NCI-H187 (cell line): ENCODE data around the gene CSGALNACT2.
"Not testable (repeated sequence)": the region's sequence is repeated elsewhere in the genome, so short reads cannot be mapped to it uniquely, and the experiment has no call there.

ENCODE experiments used
- DNase-seq, 2 experiments: peaks; one replicate each; lab custom pipeline; 2025; lab: John Stamatoyannopoulos, UW

Gene CSGALNACT2

GRCh38 chr10:43138021-43138756 is at the start of gene CSGALNACT2:
Gene CSGALNACT2 (plus strand): TSS chr10:43138445. CDS start chr10:43155150, 16,705 bp downstream.
- DNase-seq = peak in 1 of 2 experiments; percentile 80

- no peak for DNase-seq
Observed at GRCh38 chr10:43089519-43089918, 48.7 kb upstream of the CSGALNACT2 start.

- no peak for DNase-seq
Observed at GRCh38 chr10:43090188-43090587, 48.1 kb upstream of the CSGALNACT2 start.

GRCh38 chr10:43090664-43091063 is 47.6 kb upstream of the CSGALNACT2 start:
- no peak for DNase-seq

- DNase-seq = no peak
Observed at GRCh38 chr10:43091846-43092245, 46.4 kb upstream of the CSGALNACT2 start.

- no peak for DNase-seq
Observed at GRCh38 chr10:43093423-43094076, 44.7 kb upstream of the CSGALNACT2 start.

GRCh38 chr10:43094085-43094484 is 44.2 kb upstream of the CSGALNACT2 start:
- no peak for DNase-seq

- not testable (repeated sequence) for DNase-seq
Observed at GRCh38 chr10:43099339-43099738, 38.9 kb upstream of the CSGALNACT2 start.

- DNase-seq = no peak
Observed at GRCh38 chr10:43099928-43100327, 38.3 kb upstream of the CSGALNACT2 start.

GRCh38 chr10:43100366-43100765 is 37.9 kb upstream of the CSGALNACT2 start:
- DNase-seq = no peak

GRCh38 chr10:43102063-43102828 is 36.0 kb upstream of the CSGALNACT2 start:
- no peak for DNase-seq

GRCh38 chr10:43105102-43105955 is 32.9 kb upstream of the CSGALNACT2 start:
- peak in 1 of 2 experiments; percentile 21 for DNase-seq

GRCh38 chr10:43105956-43106229 is 32.4 kb upstream of the CSGALNACT2 start:
- no peak for DNase-seq

GRCh38 chr10:43106256-43107091 is 31.8 kb upstream of the CSGALNACT2 start:
- DNase-seq = no peak

- DNase-seq = no peak
Observed at GRCh38 chr10:43108951-43109350, 29.3 kb upstream of the CSGALNACT2 start.

GRCh38 chr10:43109671-43110249 is 28.5 kb upstream of the CSGALNACT2 start:
- no peak for DNase-seq

- no peak for DNase-seq
Observed at GRCh38 chr10:43110338-43111071, 27.7 kb upstream of the CSGALNACT2 start.

GRCh38 chr10:43111101-43111500 is 27.1 kb upstream of the CSGALNACT2 start:
- no peak for DNase-seq

- no peak for DNase-seq
Observed at GRCh38 chr10:43111921-43112607, 26.2 kb upstream of the CSGALNACT2 start.

- DNase-seq = no peak
Observed at GRCh38 chr10:43112608-43112961, 25.7 kb upstream of the CSGALNACT2 start.
